ENCODE measurements around the gene CNDP2.
"Not testable (repeated sequence)": the region's sequence is repeated elsewhere in the genome, so short reads cannot be mapped to it uniquely, and the experiment has no call there.

Gene CNDP2

DNA sequence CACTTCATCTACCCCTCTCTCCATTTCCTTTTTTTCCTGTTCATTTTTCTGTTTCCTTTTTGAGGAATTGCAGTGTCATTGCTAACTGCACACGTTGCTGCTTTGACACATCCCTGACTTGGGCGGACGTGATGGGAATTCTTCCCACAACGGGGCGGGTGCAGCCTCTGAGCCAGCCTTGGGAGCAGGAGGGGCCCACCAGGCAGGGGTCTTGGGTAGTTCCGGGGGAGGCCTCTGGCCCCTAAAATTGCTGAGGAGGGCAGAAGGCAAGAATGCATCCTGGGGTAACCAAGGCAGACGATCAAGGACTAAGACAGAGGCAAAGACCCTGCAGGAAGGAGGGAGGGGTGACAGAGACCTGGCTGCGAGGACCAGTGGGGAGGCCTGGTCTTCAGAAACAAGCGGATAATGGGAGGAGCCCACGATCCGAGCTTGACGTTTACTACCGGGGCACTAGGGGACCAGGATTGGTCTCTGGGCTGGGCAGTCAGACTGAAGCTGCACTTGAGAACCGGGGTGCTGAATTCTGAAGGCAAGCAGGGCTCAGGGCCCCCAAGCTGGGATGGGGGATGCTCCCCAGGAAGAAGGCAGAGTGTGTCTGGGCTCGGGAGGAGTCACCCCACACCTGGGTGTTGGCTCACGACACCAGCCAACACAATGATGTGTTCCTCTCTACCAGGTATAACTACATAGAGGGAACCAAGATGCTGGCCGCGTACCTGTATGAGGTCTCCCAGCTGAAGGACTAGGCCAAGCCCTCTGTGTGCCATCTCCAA is 23.3 kb downstream of the CNDP2 start:
- DNase-seq: no peak

DNA sequence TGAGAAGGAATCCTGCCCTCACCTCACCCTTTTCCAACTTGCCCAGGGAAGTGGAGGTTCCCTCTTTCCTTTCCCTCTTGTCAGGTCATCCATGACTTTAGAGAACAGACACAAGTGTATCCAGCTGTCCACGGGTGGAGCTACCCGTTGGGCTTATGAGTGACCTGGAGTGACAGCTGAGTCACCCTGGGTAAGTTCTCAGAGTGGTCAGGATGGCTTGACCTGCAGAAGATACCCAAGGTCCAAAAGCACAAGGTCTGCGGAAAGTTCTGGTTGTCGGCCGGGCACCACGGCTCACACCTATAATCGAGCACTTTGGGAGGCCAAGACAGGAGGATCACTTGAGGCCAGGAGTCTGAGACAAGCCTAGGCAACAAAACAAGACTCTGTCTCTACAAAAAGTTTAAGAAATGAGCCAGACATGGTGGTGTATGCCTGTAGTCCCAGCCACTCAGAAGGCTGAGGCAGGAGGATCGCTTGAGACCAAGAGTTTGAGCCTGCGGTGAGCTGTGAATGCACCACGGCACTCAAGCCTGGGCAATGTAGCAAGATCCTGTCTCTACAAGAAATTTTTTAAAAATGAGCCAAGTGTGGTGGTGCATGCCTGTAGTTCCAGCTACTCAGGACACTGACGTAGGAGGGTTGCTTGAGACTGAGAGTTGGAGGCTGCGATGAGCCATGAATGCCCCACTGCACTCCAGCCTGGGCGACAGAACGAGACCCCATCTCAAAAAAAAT is 24.1 kb downstream of the CNDP2 start:
- no peak for DNase-seq

DNA sequence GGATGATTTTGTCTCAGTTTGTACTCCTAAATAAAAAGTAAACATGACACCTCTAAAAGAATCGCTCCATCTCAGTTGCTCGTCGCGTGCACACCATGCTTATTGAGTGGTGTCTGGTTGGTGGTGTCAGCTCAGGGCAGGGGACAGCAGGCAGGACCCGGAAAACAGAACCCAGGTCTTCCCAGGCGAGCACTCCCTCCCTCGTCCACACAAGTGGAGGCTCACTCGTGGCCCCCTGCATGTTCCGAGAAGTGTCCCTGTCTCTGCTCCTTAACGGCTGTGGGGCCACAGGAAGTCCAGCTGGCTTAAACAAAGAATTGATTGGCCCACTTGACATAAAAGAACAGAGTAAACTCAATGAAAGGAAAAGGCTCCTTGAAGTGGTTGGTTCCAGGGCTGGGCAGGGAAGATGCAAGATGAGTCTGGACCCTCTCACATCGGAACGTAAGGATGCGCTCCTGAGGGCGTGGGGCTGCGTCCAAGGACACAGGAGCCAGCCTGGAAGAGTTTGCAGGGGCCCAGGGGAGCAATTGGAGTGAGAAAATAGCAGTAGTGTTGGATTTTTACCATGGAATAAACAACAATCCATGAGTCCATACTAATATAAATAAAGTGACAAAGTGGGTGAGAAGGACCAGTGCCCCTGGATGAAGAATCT is 25.0 kb downstream of the CNDP2 start:
- DNase-seq: no peak

DNA sequence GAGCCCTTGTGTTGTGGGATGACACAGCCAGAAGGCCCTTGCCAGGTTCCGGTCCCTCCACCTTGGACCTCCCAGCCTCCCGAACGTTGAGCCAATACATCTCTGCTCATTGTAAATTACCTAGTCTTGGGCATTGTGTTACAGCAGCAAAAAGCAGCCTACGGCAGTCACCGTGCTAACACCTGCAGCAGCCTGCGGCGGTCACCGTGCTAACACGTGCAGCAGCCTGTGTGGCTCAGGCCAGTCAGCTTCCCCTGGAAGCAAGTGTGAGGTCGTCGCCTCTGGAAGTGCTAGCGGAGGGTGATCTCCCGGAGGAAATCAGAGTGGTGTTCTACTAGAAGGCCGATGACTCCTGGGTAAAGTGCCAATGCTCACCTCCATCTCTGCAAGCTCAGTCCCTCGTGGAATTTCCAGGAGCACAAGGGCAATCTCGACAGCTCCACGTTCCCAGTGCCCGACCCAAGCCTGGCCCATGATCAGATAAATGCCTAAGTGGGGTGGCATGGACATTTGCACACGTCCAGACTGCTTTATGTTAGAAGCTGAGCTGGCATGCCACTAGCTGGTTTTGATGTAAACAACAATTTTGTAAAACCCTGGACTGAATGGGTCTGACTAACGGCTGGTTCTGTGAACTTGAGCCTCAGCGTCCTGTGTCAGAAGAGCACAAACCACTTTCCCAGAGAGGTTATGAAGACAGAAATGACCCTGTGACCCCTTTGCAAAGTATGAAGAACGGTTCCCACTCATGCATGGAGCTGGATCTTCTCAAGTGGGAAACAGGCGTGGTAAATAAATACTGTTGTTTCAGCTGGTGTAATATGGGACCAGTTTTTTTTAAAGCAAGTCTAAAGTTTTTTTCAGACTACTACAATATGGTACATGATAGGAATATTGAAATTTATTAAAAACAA is 26.7 kb downstream of the CNDP2 start:
- DNase-seq: no peak

DNA sequence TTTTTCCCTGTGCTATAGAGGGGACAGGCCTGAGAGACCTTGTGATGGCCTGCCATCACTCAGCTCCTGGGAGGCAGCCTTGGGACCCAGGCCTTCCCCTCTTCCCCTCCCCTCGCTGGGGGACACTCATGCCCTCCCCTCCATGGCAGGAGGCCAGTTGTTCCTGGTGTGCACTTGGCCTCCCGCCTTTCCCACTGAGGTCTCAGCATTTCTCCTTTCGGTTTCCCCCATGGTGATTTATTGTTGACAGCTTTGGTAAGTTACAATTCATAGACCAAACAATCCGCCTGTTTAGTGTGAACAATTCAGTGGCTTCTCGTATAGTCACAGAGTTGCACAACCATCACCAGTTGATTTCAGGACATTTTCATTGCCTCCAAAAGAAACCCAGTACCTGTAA is 27.9 kb downstream of the CNDP2 start:
- no peak for DNase-seq

DNA sequence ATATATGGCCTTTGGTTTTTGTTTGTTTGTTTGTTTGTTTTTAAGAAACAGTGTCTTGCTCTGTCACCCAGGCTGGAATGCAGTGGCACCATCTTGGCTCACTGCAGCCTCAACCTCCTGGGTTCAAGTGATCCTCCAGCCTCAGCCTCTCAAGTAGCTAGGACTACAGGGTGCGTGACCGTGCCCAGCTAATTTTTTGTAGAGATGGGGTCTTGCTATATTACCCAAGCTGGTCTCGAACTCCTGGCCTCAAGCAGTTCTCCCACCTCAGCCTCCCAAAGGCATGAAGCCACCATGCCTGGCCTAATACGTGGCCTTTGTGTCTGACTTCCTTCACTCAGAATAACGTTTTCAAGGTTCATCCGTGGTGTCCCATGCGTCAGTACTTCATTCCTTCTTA is 28.8 kb downstream of the CNDP2 start:
- not testable (repeated sequence) for DNase-seq

DNA sequence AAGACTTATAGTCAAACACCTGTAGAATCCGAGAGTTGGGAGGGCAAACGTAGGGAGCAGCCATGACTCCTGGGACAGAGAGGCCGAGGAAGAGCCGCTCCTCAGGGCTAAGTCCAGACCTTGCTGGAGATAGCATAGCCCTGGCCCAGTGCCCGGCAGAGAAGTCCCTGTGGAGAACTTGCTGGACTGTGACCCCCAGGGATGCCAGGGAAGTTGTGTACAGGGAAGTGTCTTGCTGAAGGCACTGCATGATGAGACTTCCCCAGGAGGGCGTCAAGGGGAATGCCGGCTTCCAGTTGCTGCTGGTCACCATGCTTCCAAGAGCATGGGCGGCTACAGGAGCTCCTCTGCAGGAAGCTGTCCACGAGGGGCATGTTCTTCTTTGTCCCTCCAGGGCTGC is 29.6 kb downstream of the CNDP2 start:
- DNase-seq: no peak

- no peak for DNase-seq
Observed at GRCh38 chr18:74526488-74526887, 30.3 kb downstream of the CNDP2 start.

- DNase-seq: no peak
Observed at GRCh38 chr18:74528478-74528877, 32.3 kb downstream of the CNDP2 start.

DNA sequence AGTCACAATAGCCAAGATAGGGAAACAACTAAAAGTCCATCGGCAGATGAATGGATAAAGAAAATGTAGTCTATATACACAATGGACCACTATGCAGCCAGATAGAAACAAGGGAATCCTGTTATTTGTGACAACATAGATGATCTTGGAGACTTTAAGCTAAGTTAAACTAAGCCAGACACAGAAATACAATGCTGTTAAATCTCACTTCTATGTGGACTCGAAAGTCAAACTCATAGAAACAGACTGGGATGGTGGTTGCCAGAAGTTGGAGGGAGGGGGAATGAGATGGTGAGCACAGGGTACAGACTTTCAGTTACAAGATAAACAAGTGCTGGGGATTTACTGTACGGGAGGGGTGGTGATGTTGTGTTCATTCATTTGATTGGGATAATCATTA is 32.8 kb downstream of the CNDP2 start:
- no peak for DNase-seq

DNA sequence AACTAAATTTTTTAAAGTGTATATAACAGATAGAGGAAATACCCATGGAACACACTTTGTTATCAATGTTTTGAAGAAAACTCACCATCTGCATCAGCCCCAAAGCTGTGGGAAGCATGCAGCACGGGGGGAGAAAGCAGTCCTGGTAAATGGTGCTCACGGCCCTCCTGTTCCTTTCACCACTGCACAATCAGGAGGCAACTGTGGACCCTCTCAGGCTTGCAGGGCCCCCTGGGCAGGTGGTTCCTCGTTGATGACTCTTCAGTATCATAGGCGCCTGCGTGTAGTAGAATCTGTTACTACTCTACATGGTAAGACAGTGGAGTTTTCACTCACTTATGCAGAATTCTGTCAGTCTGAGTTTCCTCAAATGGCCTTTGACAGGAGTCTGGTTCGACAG is 33.2 kb downstream of the CNDP2 start:
- no peak for DNase-seq

DNA sequence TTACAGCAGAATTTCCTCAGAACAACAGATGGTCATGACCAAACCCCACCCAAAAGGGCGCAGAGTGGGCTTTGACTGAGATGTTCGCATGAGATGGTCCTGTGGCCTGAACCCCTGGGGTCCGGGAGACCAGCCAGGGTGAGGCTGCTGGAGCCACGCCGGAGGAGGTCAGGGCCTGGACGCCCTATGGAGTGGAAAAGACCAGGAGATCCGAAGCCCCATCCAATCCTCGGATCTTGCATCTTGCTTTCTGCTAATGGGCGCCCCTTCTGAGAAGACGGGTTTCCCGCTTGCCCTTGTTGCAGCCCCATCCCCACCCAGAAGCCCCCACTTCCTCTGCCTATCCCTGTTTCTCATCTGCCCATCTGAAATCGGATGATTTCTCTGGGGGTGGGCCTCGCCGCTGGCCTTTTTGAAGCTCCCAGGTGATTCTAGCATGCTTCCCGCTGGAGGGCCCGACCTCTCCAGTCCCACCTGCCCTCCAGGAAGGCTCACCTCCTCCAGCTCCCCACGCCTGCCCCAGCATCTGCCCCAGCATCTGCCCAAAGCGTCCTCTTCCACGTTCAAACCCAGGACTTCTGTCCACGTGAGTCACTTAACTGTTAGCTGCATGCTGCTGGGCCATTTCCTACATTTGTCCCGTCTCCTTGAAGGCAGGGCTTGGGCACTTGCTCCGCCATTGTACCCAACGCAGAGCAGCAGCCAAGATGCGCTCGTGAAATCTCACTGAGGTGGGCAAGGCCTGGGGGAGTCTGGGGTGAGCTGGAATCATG is 33.8 kb downstream of the CNDP2 start:
- DNase-seq: no peak

GRCh38 chr18:74530584-74530862 is 34.4 kb downstream of the CNDP2 start:
- no peak for DNase-seq

DNA sequence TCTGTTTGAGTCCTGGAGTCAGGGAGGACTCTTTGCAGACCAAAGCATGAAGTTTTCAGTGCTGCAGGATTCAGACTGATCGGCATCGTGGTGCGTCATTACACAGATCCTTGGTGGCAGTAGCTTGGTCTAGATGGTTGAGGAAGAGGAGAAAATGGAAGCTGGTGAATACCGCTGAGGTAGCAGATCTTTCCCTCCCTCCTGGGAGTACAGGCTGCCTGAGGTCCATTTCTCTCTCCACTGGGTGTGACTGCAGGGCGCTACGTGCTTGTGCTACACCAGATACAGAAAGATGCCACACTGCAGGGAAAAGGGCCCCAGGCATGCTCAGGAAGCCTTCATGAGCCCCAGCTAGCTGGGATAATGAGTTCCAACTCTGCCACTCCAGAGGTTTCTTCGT is 34.9 kb downstream of the CNDP2 start:
- DNase-seq: no peak

GRCh38 chr18:74532511-74533025 is 36.4 kb downstream of the CNDP2 start:
- DNase-seq: no peak

- DNase-seq: no peak
Observed at GRCh38 chr18:74533666-74534065, 37.5 kb downstream of the CNDP2 start.

- DNase-seq: no peak
Observed at GRCh38 chr18:74534150-74534969, 38.2 kb downstream of the CNDP2 start, which contains the start of gene CNDP1. CNDP1 (plus strand) TSS chr18:74534500; CDS start chr18:74534668, 168 bp downstream.

DNA sequence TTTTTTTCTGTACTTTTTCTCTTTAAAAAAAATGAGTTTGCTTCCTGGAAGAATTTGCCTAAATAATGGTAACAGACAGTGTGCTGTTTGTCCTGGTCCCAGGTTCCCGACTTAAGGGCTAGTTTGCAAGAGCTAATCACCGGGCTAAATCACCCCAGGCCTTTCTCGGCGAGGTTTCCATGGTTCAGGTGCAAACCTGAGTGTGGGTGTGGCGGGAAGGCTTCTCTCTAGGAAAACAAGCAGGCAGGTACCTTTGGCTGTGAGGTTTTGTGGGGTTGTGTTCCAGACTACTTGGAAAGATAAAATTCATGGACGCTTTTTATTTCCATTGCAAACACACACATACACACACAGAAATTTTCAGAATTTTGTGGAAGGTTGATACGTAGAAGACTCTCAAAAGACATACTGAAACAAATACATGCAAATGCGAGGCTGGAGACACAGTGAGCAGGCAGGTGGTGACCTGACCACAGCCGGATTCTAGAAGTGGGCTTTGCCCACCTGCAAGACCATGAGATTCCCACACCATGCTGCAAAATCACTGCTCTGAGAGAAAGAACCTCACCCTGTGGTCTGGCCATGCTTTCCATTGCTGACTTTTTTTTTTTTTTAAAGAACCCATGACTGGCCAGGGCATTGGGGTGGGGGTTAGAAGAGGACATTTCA is 39.0 kb downstream of the CNDP2 start:
- no peak for DNase-seq

DNA sequence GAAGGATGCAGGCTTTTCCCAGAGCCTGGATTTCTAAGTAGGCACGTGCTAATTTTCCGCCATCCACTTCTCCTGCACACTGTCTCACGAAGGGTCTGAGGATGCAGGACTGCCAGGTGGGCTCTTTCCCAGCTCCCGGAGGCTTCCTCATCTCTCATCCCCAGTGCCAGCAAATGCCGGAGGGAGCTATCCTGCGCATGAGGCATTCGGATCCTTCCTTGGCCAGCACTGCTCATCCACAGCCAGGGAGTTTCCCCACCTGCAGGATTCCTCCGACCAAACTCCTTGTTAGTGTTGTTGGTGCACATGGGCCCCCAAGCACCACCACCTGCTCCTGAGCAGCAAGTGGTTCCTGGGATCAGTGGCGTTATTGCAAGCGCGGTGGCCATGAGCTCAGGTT is 43.1 kb downstream of the CNDP2 start:
- no peak for DNase-seq

- DNase-seq: no peak
Observed at GRCh38 chr18:74540652-74541421, 44.7 kb downstream of the CNDP2 start.

Data from CD4-positive, alpha-beta T cell treated with Interleukin-6 for 4 hours (primary cell).